Pancreas (tissue), 10 donors: ENCODE data around the gene PAGR1. TPM values are rescaled to one million over a fixed set of nuclear protein-coding genes. Genes with fewer than 3 reads are reported as not detected.

ENCODE experiments used
- ATAC-seq, 4 donors: fragments of 200-7000 bp; cut with Tn5 transposase; one replicate each; pipeline versions ENCODE4 v1.8.0 to v1.9.1; 2020; ENCODE audit warnings: mild to moderate bottlenecking in 4 of 4, moderate library complexity in 4 of 4
- DNase-seq, 6 donors: peaks; one replicate each; pipeline ENCODE4 v3.0.0-alpha.2; 2020
- FAIRE-seq: peaks from 2 replicates; lab custom pipeline; 2012; peaks lifted over from hg19 to GRCh38; lab: Jason Lieb, UNC
- H3K27ac ChIP-seq, 4 donors: fragments of 200-600 bp; sonication (generic); 1 replicate in 3 of 4; 2 replicates in 1 of 4; pipeline versions ENCODE4 v1.5.0 to v1.8.0; 2020
- H3K27me3 ChIP-seq, 4 donors: fragments of 200-600 bp; one replicate each; pipeline ENCODE4 v1.8.0; 2021
- H3K36me3 ChIP-seq, 3 donors: fragments of 200-600 bp; sonication (generic) in 1 of 3; one replicate each; pipeline versions ENCODE4 v1.5.0 to v1.8.0; 2020 to 2021
- H3K4me1 ChIP-seq, 3 donors: fragments of 200-600 bp; one replicate each; pipeline ENCODE4 v1.8.0; 2021
- H3K4me3 ChIP-seq, 4 donors: fragments of 200-600 bp; sonication (generic) in 2 of 4; one replicate each; pipeline versions ENCODE4 v1.5.0 to v1.8.0; 2020 to 2021
- H3K9me3 ChIP-seq, 4 donors: fragments of 200-600 bp; one replicate each; pipeline ENCODE4 v1.8.0; 2021
- WGBS, 2 donors: extraction: QIAGEN DNeasy Blood & Tissue Kit; methylation state at CpG; one replicate each; pipeline ENCODE4 v1.1.7; 2013; 5-methylcytosine and 5-hydroxymethylcytosine counted together
- intact Hi-C, 3 donors: fragments of 100-400 bp; cut with DNase I; formaldehyde crosslinking; loops; one replicate each; pipeline versions ENCODE4 v1.11.1 to v1.14.2; 2022
- polyA plus RNA-seq, 2 donors: library from polyadenylated mRNA; stranded (reverse); fragments of 200-250 nt; gene quantifications; one replicate each; pipeline ENCODE4 v1.2.3, GENCODE V29; 2013
- total RNA-seq, 6 donors: library from RNA; stranded (reverse); fragmentation: NEBNext Ultra II Directional in 4 of 6; extraction: Animal tissue kit (Norgen Biotek cat#: 25700) in 4 of 6; gene quantifications; one replicate each; pipeline versions ENCODE4 v1.2.1 to v1.2.4, GENCODE V29; 2021 to 2023
- TF ChIP-seq, protein P1 (sequence below), 4 donors: fragments of 200-600 bp; sonication (generic) in 3 of 4; IDR thresholded peaks; one replicate each; pipeline versions ENCODE4 v1.5.0 to v1.8.0; 2021; ENCODE audit warnings: antibody characterized with exemption in 4 of 4
- donor health status: healthy with polysubstance abuse.
- donor health status: DM: no; HTN: no; CAD: no; lungs with moderate emphysema.
- donor health status: DM: no; HTN: no; CAD: no.
- donor health status: control.
- donor health status: control.
- donor health status: Bipolar disorder and iron deficiency.
- donor health status: DM: yes; HTN: yes; CAD: no.
- donor health status: DM: no; HTN: no; CAD: no.
- donor health status: DM: no; HTN: no; CAD: no.
- donor health status: DM: yes; HTN: yes; CAD: no.

Gene PAGR1
- total and polyA plus RNA-seq, 8 donors = 8.1 to 34.7 (median 12.7) TPM

DNA sequence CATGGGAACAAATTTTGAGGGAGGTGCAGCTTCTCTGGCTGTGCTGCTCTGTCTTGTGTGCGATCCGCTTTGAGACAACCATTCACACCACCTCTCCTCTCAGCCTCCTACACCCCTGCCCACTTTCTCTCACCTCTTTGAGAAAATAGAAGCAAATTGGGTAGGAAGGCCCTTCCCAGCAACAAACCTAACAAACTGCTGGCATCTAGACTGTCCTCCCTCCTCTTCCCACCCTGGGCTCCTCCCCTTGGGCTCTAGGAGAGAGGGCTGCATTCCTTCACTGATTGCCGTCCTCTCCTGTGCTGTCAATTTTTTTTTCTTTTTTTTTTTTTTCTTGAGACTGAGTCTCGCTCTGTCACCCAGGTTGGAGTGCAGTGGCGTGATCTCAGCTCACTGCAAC, 33.6 kb downstream of the PAGR1 start:
- Histone ChIP-seq H3K27ac (no peak overlapping the region), H3K4me1 (no peaks in the 10 kb centered on the region), H3K9me3 (no peaks in the 10 kb centered on the region), H3K27me3 (no peaks in the 10 kb centered on the region), H3K36me3 (peaks cover 0 to 23% (median 15%) of the 10 kb centered on the region in 3 donors), H3K4me3 (no peak overlapping the region)
- ATAC-seq (no peak), DNase-seq (no peak), FAIRE-seq (no peak)
- WGBS, 2 donors = 75 to 77% methylated on average over 5 of the region's 5 CpGs
- intact Hi-C loops = loop anchor here in 1 of 3 donors (10.0 kb wide), 1 partner anchor 155 kb away; no protein-coding TSS in a partner anchor
- TF ChIP-seq, protein P1, sequence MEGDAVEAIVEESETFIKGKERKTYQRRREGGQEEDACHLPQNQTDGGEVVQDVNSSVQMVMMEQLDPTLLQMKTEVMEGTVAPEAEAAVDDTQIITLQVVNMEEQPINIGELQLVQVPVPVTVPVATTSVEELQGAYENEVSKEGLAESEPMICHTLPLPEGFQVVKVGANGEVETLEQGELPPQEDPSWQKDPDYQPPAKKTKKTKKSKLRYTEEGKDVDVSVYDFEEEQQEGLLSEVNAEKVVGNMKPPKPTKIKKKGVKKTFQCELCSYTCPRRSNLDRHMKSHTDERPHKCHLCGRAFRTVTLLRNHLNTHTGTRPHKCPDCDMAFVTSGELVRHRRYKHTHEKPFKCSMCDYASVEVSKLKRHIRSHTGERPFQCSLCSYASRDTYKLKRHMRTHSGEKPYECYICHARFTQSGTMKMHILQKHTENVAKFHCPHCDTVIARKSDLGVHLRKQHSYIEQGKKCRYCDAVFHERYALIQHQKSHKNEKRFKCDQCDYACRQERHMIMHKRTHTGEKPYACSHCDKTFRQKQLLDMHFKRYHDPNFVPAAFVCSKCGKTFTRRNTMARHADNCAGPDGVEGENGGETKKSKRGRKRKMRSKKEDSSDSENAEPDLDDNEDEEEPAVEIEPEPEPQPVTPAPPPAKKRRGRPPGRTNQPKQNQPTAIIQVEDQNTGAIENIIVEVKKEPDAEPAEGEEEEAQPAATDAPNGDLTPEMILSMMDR (IDR thresholded peaks at IDR 0.05) = no peak

DNA sequence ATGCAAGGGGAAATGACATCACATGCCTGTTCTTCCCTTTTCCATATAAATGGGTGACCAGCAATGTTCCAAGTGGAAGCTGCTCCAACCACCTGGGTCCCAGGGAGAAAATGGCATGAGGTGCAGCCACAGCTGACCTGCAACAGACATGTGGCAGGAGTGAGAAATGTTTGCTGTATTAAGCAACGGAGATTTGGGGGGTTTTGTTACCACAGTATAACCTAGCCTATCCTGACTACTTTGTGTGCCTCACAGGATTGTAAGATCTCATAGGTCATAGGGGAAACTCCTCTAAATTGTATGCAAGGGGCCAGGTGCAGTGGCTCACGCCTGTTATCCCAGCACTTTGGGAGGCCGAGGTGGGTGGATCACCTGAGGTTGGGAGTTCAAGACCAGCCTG, 35.0 kb downstream of the PAGR1 start:
- no peak overlapping the region for H3K27ac ChIP-seq
- H3K27me3 ChIP-seq = no peaks in the 10 kb centered on the region
- no peaks in the 10 kb centered on the region for H3K4me1 ChIP-seq
- H3K36me3 ChIP-seq = peaks cover 0 to 19% (median 5%) of the 10 kb centered on the region in 3 donors
- H3K4me3 ChIP-seq = no peak overlapping the region
- DNase-seq = no peak
- ATAC-seq = no peak
- no peaks in the 10 kb centered on the region for H3K9me3 ChIP-seq
- no peak for FAIRE-seq
- TF ChIP-seq, protein P1 (IDR thresholded peaks at IDR 0.05) = no peak
- intact Hi-C loops = no loop called here
- 66 to 76% methylated on average over 3 of the region's 3 CpGs for WGBS, 2 donors

DNA sequence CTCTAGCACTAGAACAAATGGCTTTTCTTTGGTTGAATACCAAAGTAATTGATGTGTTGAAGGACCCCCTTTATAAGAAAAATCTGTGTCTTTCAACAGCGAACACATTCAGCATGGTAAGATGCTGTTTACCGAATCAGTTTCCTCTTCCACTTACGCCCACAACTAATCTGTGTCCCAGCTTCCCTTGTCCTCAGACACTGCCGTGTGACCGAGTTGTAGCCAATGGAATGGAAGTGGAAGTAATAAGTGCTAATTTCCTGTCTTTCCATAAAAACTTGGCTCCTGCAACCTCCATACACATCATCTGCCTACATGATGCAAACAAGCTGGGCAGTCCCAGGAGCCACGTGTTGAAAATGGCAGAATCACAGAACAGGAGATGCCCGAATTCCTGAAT, 36.7 kb downstream of the PAGR1 start:
- Histone ChIP-seq H3K4me1 (no peaks in the 10 kb centered on the region), H3K27ac (no peak overlapping the region), H3K36me3 (peaks cover 0 to 3% (median 0%) of the 10 kb centered on the region in 3 donors), H3K4me3 (no peak overlapping the region), H3K27me3 (no peaks in the 10 kb centered on the region), H3K9me3 (no peaks in the 10 kb centered on the region)
- DNase-seq (no peak), FAIRE-seq (no peak), ATAC-seq (peak in 1 of 4 donors; percentile 6)
- TF ChIP-seq, protein P1 (IDR thresholded peaks at IDR 0.05) = no peak
- intact Hi-C loops = no loop called here
- 75 to 80% methylated on average over 7 of the region's 7 CpGs for WGBS, 2 donors

DNA sequence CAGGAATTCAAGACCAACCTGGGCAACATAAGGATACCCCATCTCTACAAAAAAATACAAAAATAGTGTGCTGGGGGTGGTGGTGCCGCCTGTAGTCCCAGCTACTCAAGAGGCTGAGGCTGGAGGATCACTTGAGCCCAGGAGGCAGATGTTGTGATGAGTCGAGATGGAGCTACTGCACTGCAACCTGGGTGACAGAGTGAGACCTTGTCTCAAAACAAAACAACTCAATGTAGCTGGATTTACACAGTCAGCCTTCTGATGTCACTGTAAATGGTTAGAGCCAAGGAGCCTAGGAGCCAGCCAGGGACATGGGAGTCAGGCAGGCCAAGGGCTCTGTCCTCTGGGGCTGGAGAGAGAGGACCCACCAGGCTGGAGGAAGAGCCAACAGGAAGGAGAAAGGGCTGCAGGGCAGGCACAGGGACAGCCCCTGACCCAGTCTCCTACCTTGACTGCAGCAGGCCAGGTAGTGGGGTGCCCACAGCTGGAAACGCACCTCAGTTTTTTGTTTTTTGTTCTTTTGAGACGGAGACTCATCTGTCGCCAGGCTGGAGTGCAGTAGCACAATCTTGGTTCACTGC, 38.7 kb downstream of the PAGR1 start:
- no peaks in the 10 kb centered on the region for H3K4me1 ChIP-seq
- no peak for FAIRE-seq
- no peaks in the 10 kb centered on the region for H3K9me3 ChIP-seq
- TF ChIP-seq, protein P1 (IDR thresholded peaks at IDR 0.05) = no peak
- DNase-seq = no peak
- H3K36me3 ChIP-seq = peaks cover 0 to under 1% (median 0%) of the 10 kb centered on the region in 3 donors
- ATAC-seq = no peak
- H3K27me3 ChIP-seq = no peaks in the 10 kb centered on the region
- intact Hi-C loops = no loop called here
- H3K27ac ChIP-seq = no peak overlapping the region
- H3K4me3 ChIP-seq = no peak overlapping the region
- WGBS, 2 donors = 84 to 88% methylated on average over 5 of the region's 5 CpGs

DNA sequence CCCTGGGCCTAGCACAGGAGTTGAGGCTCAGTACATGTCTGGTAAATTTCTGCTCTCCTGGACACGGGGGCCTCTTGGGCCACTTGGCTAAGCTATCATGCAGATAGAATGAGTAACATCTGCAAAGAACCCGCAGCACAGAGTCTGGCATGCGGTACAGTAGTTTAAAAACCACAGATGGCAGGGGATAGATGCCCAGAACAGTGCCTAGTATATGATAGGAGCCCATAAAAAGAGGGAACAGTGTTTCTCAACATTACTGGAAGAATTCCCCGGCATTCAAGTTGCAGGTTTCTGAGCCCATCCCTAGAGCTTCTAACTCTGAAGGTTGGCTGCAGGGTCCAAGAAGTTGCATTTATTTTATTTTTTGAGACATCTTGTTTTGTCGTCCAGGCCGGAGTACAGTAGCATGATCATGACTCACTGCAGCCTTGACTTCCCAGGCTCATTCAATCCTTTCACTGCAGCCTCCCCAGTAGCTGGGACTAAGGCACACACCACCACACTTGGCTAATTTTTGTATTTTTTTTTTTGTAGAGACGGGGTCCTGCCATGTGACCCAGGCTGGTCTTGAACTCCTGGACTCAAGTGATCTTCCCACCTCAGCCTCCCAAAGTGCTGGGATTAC, 41.3 kb downstream of the PAGR1 start:
- DNase-seq = no peak
- intact Hi-C loops = no loop called here
- no peak for FAIRE-seq
- no peaks in the 10 kb centered on the region for H3K27me3 ChIP-seq
- peaks cover 0 to 12% (median 11%) of the 10 kb centered on the region in 3 donors for H3K4me1 ChIP-seq
- H3K36me3 ChIP-seq = peaks cover 0 to 9% (median 0%) of the 10 kb centered on the region in 3 donors
- H3K27ac ChIP-seq = no peak overlapping the region
- H3K4me3 ChIP-seq = no peak overlapping the region
- H3K9me3 ChIP-seq = no peaks in the 10 kb centered on the region
- ATAC-seq = no peak
- TF ChIP-seq, protein P1 (IDR thresholded peaks at IDR 0.05) = no peak
- WGBS, 2 donors = 76 to 85% methylated on average over 7 of the region's 7 CpGs
